ENCODE results near the gene C1orf198.

C1orf198 gene, protein sequence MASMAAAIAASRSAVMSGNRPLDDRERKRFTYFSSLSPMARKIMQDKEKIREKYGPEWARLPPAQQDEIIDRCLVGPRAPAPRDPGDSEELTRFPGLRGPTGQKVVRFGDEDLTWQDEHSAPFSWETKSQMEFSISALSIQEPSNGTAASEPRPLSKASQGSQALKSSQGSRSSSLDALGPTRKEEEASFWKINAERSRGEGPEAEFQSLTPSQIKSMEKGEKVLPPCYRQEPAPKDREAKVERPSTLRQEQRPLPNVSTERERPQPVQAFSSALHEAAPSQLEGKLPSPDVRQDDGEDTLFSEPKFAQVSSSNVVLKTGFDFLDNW

DNA sequence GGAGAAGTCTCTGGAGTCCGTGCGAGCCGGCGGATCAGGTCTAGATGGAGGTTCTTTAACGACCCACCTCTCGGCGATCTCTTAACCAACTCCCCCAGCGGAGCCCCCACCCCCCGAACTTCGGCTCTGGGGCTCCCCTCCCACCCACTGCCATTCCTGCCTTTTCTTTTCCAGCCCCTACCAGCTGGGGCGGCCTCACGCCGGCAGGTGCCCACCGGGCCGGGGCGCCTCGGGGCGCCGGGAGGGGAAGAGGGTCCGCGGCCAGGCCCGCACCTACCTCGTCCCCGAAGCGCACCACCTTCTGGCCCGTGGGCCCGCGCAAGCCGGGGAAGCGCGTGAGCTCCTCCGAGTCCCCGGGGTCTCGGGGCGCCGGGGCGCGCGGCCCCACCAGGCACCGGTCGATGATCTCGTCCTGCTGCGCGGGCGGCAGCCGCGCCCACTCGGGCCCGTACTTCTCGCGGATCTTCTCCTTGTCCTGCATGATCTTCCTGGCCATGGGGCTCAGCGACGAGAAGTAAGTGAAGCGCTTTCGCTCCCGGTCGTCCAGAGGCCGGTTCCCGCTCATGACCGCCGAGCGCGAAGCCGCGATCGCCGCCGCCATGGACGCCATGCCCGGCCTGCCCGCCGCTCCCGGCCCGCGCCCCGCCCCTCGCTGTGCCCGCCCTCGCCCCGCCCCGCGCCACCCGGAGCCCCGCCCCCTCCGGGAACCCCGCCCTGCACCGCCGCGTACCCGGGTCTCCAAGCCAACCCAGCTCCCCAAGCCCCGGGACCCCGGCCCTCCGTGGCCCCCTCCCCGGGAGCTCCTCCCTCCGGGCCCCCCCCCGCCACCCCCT is at the start of gene C1orf198:
TSS of gene C1orf198 (minus strand) at position 619 of the 833 bp plus-strand sequence. CDS start at position 610, 9 bp downstream.
- DNase-seq (ENCODE audit: low read depth): peak; percentile 75

DNA sequence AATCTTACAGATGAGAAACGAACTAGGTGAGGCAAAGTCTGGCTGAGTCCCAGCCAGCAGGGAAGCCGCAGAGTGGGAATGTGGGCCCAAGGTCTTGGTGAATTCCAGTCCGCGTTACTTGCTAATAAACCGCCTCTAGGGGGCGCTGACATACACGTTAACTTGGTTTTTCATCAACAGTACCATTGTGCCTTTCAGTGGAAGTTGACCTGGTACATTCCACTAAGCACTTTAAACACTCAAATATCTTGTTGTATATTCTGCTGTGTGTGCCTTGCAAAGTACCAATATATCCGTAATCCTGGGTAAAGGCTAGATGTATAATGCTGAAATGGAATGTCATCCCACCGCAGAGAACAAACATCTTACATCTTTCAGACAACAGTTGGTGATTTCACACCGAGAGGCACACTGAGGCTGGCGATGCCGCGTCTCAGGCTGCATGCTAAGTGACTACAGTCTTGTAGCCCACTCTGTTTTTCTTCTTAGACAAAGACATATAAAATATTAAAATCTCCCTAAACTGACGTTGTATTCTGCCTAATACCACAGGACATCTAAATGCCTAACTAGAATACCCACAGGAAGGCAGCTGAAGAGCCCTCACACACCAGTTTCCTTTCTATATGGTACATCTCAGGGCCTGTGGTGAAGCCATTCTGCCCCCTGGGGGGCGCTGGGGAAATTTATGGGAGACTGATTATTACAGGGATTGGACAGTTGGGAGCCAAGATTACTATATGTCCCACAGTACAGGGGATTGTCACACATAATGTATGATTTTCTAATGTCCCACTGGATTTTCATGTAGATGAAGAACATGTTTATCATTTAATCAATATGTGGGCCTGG is 49.2 kb upstream of the C1orf198 start:
- peak; percentile 40 for DNase-seq (ENCODE audit: low read depth)

DNA sequence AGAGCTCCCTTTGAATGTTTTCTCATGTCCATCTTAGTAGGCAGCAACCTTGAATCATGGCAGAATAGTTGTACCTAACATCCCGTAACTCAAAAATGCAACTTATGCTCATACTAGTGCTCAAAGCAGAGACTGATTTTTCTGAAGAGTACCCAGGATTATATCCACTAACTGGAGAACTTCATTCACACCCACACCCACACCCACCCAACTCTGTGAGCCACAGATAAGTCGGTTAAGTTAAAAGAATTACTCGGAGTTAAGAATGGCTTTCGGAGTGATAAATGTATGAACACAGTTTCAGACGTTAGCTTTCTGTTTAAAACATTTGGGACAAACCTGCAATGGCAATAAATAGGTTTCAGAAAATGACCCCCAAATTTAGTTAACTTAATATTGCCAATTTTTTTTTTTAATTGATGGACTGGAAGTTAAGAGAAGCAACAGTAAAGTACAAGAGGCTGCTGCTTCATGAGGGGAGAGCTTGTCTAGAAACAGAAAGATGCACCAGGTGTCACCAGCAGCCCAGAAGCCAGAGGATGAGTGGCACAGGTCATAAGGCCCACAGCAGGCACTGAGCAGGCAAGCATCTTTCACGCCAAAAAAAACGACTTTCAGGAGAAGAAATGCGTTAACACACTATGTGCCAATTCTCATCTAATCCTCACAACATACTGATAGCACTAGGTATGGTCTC is 48.4 kb upstream of the C1orf198 start:
- no peak for DNase-seq (ENCODE audit: low read depth)

DNA sequence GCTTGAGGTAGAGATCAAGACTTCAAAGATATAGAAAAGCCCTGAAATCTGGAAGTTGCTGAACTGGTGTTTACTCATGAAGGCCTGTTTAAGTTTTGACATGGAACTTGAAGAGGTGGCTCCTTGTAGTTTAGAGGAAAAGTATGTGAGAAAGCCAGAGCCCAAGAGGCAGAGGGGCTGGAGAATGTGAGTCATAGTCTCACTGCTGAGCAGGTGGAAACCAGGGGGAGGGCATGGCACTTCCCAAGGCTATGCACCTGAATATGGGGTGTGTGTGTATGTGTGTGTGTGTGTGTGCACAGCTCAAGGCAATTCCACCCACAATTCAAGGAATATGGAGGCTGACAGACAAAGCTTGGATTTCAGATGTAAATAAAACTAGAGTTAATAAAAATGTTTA is 46.8 kb upstream of the C1orf198 start:
- no peak for DNase-seq (ENCODE audit: low read depth)

DNA sequence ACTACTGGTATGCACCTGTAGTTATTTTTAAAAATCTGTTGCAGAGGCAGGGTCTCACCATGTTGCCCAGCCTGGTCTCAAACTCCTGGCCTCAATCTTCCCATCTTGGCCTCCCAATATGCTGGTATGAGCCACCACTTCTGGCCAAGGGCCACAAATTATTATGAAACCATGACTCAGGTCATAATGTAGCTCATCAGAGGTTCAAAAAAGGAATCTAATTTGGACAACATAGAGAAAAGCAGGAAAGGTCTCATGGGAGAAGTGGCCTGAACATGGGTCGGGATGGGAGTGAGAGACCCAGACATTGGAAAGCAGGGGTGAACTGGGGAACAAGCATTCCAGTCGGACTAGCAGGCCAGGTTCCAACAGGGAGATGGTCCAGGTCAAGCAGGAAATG is 45.2 kb upstream of the C1orf198 start:
- no peak for DNase-seq (ENCODE audit: low read depth)

DNA sequence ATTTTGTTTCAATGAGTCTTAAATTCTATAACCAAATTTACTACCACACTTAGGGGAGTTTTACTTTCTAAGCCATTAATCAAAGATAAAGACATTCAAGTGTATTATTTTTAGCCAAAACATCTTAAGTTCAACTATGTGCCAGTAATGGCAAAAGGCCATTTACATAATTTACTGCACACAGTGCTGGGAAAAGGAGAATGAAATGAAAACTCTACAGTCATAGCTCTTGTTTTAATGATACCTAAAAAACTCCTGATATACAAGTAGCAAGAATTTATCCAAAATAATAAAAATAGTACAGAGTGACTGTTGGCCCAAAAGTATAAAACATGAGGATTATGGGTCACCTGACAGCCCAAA is 42.4 kb upstream of the C1orf198 start:
- DNase-seq (ENCODE audit: low read depth): no peak

DNA sequence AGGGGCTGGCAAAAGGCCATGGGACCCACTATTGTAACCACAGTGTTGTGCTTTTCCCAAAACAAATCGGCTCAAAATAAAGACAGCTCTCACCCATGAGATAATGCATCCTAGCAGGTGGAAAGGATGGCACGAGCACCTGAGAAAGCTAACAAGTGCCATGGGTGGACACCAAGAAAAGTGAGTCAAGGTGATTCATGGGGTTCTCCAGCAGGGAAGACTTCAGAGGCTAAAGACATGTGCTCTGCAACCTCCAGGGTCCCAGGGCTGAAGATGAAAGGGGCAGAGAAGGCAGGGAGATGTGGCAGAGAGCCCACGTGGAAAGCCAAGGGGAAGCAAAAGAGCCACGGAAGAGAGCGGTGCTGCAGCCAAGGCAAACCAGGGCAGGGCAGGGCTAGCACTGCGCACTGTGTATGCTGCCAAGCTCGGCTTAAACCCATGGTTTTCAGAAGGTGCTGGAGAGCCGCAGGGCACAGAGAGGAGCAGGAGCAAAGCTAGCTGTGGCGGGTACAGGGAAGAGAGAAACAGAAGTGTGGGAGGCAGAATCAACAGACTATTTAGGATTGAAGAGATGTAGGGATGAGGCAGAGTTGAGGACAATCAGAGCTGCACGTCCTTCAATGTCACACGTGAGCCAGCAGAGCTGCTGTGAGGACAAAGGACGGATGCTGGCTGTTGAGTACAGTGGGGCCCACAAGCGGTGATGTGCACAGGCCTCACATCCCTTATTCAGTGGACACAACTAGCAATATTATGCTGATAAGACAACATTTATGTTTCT is 41.8 kb upstream of the C1orf198 start:
- no peak for DNase-seq (ENCODE audit: low read depth)

DNA sequence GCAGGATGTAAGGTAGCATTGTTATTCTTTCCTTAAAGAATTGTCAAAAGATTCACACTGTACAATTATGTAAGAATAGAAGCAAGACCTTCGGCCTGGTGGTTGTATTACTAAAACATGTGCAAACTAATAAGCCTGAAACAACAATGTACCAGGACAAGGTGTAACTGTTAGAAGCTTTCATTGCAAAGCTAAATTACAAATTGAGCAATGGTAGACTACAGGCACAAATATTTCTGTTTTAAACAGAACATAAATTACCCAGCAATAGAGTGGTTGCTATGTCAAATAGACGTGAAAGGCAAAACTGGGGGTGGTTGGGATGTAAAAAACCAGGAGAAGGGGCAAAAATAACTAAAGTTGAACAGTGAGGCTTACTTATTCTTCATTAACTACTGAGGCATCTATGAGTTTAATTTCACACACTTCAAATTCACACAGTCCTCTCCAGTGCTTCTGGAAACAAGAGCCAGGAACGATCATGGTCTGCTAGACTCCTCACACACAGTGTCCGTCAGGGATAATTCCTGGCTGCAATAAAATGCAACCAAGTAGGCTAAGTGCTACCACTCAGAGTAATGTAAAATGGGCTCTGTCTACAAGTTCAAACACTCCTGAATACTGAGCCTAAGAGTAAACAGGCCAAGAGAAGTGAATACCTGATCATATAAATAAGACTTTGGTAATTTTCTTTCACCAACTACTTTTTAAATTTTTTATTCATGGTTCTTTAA is 39.3 kb upstream of the C1orf198 start:
- DNase-seq (ENCODE audit: low read depth): no peak

DNA sequence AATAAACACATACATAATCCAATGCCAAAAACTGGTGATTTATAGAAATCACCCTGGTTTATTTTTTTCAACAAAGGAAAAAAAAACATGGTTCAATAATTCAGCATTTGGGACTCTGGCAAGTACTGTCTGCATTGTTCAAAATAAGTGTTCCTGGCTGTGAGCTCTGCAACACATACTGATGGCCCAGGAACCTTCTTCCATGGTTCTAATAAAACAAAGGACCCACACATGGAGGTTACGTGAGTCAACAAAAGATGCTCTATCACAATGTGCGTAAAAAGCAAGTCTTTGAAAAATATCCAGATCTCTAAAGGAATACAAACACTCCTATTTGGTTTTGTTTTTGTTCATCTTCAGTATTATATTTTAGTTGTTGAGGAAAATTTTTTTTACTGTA is 37.9 kb upstream of the C1orf198 start:
- DNase-seq (ENCODE audit: low read depth): no peak

DNA sequence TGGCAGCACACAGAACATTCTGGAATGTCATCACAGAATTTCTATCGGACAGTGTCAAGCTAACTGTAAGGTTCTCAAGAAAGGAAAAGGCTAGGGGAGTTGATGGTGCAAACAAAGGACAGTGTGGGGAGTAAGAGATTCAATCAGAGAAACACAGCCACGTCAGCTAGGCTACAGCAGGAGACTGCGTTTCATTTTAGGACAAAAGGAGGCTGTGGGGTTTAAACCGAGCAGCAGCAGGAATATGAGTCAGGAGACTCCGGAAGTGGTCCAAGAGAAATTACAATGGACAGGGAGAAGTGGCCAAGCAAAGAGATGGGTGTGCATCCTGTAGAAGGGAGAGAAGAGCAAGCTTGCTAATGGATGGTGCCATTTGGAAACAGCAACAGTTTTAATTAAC is 37.4 kb upstream of the C1orf198 start:
- DNase-seq (ENCODE audit: low read depth): no peak

DNA sequence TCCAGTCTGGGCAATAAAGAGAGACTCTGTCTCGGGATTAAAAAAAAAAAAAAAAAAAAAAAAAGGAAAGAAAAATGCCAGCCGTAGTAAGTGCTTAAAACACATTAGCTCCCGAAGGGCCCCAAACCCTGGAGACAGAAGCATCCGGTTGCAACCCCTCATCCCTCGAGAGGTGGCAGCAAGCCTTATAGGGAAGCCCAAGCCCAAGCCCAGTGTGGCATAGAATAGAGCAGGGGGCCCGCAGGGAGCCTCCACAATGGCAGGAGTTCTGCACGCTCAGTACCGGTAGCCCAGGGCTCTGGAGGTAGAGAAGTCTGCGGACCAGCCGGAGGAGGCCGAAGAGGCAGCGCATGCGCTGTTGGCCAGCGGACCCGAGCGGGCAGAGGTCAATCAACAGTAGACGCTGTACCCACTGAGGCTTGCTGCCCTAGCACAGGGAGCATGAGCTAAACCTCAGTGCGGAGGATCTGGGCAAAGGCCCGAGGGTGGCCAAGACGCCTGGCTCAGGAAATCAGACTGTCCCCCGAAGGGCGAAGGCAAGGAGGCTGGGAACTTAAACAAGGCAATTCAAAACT is 34.1 kb upstream of the C1orf198 start:
- no peak for DNase-seq (ENCODE audit: low read depth)

DNA sequence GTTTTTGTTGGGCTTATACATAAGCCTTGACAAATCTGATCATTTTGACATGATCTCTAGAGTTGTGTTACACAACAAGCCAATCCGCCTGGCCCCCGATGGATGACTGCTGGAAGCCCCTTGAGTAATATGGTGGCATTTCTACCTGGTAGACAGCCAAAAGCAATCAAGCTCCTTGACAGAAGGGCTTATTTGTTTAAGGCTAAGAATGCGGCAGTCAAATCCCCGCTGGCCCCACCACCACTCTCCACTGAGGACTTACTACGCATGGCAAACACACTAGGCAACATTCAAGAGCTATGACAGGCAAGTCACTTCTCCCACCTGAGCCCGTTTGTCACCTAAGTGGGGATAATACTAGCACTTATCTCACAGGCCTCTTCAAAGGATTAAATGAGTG is 33.4 kb upstream of the C1orf198 start:
- DNase-seq (ENCODE audit: low read depth): no peak

DNA sequence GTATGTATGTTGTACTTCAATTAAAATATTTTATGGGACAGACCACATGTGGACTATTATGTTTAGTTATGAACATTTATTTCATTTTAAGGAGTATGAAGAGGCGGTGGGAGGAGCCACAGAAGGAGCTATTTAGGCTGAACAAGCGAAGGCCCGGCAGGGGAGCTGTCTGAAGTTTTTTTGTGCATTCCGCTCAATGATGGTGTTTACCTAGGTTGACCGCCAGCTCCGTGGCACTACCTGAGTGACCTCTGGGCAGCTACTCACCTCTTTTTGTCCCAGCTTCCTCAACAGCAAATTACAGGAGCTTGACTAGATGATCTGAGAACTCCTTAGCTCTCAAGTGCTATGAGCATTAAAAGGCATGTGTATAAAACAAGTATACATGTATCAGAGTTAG is 32.7 kb upstream of the C1orf198 start:
- DNase-seq (ENCODE audit: low read depth): no peak

DNA sequence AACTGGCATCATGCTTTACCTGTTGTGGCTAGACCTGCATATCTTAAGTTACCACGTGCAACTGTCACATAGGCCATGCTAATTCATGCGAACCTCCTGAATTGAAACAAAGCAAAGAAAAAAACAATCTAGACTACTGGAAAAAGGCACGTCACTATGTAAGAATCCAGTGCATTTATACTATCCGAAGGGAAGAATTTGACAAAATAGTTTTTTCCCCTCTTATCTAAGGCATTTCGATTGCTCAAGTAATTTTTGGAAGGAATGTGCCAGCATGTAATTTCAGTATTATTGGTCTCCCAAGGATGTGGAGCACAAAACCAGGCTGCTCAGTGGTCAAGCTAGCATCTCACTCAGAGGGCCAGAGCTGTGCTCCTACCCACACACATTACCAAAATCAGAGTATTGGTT is 31.5 kb upstream of the C1orf198 start:
- no peak for DNase-seq (ENCODE audit: low read depth)

DNA sequence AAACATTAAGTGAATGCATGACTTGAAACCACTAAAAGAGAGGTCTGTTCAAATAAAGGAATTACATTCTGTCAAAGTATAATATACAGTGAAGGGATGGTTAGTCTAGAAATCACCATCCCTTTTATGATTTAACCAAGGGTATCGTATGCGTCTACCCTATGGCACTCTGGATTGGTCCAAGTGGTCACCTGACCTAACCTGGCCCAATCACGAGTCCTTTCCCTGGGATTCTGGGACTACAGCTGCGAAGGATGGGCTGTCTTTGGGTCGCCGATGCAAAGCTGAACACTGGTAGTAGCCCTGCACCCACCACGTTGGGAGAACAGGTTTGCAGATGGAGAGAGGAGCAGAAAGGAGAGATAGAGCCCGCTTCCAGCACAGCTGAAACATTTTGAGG is 30.4 kb upstream of the C1orf198 start:
- no peak for DNase-seq (ENCODE audit: low read depth)

DNA sequence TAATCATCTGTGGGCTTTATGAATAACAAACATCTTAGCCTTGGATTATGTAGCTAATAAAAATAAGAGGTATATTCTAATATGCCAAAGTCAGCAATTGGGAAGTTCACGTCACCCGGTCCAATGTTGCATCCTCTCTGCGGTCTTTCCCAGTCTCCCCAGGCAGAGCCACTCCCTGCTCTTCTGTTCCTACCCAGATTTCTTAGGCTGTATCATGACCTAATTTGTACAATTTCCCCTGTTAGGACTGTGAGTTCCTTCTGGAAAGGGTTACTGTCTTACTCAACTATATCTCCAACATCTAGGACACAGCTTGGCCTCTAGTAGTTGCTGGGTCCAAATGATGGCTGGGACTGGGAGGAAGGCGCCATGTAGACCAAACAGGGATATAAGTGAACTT is 29.8 kb upstream of the C1orf198 start:
- no peak for DNase-seq (ENCODE audit: low read depth)

DNA sequence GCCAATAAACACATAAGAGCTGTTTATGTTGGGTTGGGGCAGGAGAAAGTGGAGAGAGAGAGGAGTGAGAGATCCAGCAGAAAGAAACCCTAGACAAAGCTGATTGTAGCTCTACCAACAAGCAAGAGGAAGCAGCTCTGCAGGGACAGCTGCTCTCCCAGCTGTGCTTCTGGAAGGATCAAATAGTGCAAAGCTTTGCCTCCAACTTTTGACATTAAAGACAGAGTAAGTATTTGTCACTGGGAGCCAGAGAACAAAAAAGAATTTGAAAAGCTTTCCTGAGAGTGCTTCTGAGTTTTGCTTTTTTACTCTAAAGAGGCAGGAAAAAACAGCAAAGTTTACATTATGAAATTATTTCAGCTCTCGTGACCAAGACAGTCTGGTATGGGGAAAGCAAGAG is 28.5 kb upstream of the C1orf198 start:
- DNase-seq (ENCODE audit: low read depth): no peak

DNA sequence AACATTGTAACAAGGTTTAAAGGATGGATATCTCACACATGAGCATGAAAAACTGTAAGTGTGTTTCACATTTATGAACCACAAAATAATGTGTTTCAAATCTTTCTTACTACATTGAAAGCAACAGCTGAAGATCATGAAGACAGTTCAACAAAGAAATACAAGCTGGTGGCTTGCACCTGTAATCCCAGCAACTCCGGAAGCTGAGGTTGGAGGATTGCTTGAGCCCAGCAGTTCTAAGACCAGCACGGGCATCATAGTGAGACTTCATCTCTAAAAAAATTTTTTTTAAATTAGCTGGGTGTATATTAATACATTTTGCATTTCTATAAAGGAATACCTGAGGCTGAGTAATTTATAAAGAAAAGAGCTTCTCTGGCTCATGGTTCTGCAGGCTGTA is 27.1 kb upstream of the C1orf198 start:
- DNase-seq (ENCODE audit: low read depth): no peak

DNA sequence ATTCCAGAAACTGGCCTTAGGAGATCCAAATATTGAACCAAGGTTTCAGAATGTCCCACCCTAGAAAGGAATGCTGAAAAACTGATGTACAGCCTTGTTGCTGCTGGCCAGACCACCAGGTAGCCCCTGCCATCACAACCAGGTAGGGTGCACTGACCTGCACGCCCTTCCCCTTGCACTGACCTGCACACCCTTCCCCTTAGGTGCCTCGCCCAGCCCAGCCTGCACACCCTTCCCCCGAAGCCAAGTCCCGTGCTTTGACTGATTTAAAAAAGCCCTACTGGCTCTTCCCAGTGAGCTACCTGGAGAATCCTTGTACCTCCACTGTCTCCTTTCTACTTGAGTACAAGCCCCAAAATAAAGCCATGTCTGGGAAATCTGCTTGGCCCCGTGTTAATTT is 26.3 kb upstream of the C1orf198 start:
- DNase-seq (ENCODE audit: low read depth): no peak

DNA sequence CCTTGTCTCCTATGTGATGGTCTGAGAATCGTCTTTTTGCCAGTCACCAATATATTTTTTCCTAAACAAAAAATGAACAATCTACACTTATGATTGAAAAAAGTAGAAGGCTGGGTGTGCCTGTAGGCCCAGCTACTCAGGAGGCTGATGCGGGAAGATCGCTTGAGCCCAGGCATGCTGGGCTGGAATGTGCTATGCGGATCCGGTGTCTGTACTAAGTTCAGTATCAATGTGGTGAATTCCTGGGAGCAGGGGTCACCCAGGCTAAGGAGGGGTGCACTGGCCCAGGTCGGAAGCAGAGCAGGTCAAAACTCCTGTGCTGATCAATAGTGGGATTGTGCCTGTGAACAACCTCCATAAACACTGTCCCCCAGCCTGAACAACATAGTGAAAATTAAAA is 25.7 kb upstream of the C1orf198 start:
- no peak for DNase-seq (ENCODE audit: low read depth)
